ENCODE measurements around the gene SYS1.

DNA sequence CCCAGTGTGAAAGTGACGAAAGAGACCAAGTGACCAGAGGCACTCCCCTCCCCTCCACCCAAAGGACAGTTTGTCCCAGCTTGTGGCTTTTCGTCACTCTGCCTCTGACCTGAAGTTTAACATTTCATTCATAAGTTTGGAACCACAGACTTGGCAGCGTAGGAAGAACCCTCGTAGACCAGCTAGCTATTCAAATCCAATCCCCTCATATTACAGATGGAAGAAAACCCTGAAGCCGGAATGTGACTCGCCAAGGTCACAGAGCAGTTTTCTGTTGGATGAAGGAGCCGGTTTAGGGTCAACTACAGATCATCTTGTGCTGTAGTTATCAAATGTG is 3.9 kb upstream of the SYS1 start:
- TF ChIP-seq CTCF (IDR thresholded peaks at IDR 0.05; ENCODE audit: low read length) (no peak), EZH2 (IDR thresholded peaks at IDR 0.05; ENCODE audit: borderline replicate concordance, low read length) (no peak)

Measured in OCI-LY1 (cell line).